Astrocyte (in vitro differentiated cells and primary cell): ENCODE results near the gene DGKB. TPM values are rescaled to one million over a fixed set of nuclear protein-coding genes. Genes with fewer than 3 reads are reported as not detected.

Source experiments
- DNase-seq: peaks from one replicate; pipeline ENCODE4 v3.0.0-alpha.2; 2010; ENCODE audit warnings: low read depth
- FAIRE-seq: peaks from 2 replicates; lab custom pipeline; 2011; peaks lifted over from hg19 to GRCh38; lab: Jason Lieb, UNC
- H2AFZ ChIP-seq: 2 replicates; pipeline ENCODE4 v1.6.0; 2012; ENCODE audit warnings: low read depth, low read length, inconsistent platforms
- H3K27ac ChIP-seq: 2 replicates; pipeline ENCODE4 v1.5.1; 2011; ENCODE audit warnings: low read depth, low read length, inconsistent platforms
- H3K27me3 ChIP-seq: 2 replicates; pipeline ENCODE4 v1.6.0; 2011; ENCODE audit warnings: low read length, inconsistent platforms; ENCODE audit not compliant: insufficient read depth
- H3K36me3 ChIP-seq: 2 replicates; pipeline ENCODE4 v1.5.1; 2011; ENCODE audit warnings: low read length, inconsistent platforms; ENCODE audit not compliant: insufficient read depth
- H3K4me1 ChIP-seq: 2 replicates; pipeline ENCODE4 v1.5.1; 2011; ENCODE audit warnings: low read length, inconsistent platforms; ENCODE audit not compliant: insufficient read depth
- H3K4me2 ChIP-seq: 2 replicates; pipeline ENCODE4 v1.6.0; 2012; ENCODE audit warnings: low read length, inconsistent platforms
- H3K4me3 ChIP-seq: 2 replicates; pipeline ENCODE4 v1.5.1; 2011; ENCODE audit warnings: low read depth, mild to moderate bottlenecking, low read length, inconsistent platforms; ENCODE audit not compliant: insufficient read depth
- H3K79me2 ChIP-seq: 2 replicates; pipeline ENCODE4 v1.6.0; 2012; ENCODE audit warnings: mild to moderate bottlenecking, low read length, inconsistent platforms; ENCODE audit not compliant: insufficient read depth
- H3K9ac ChIP-seq: 2 replicates; pipeline ENCODE4 v1.6.0; 2012; ENCODE audit warnings: mild to moderate bottlenecking, low read length, inconsistent platforms
- H3K9me3 ChIP-seq: 2 replicates; pipeline ENCODE4 v1.5.1; 2012; ENCODE audit warnings: low read depth, mild to moderate bottlenecking, low read length, inconsistent platforms; ENCODE audit not compliant: insufficient read depth
- H4K20me1 ChIP-seq: 2 replicates; pipeline ENCODE4 v1.6.0; 2012; ENCODE audit warnings: low read length, inconsistent platforms; ENCODE audit not compliant: insufficient read depth
- H3K27ac Mint-ChIP-seq: one replicate; pipeline ENCODE4 v1.8.0; 2021; ENCODE audit warnings: mild to moderate bottlenecking, mixed read lengths; ENCODE audit not compliant: unreplicated experiment
- H3K27me3 Mint-ChIP-seq: one replicate; pipeline ENCODE4 v1.8.0; 2021; ENCODE audit warnings: low read depth, mixed read lengths; ENCODE audit not compliant: unreplicated experiment
- H3K36me3 Mint-ChIP-seq: one replicate; pipeline ENCODE4 v1.8.0; 2021; ENCODE audit warnings: low read depth, mixed read lengths; ENCODE audit not compliant: unreplicated experiment
- H3K4me1 Mint-ChIP-seq: one replicate; pipeline ENCODE4 v1.8.0; 2021; ENCODE audit warnings: low read depth, mixed read lengths; ENCODE audit not compliant: unreplicated experiment
- H3K4me3 Mint-ChIP-seq: one replicate; pipeline ENCODE4 v1.8.0; 2021; ENCODE audit warnings: mild to moderate bottlenecking, moderate library complexity, mixed read lengths; ENCODE audit not compliant: unreplicated experiment
- H3K9me3 Mint-ChIP-seq: one replicate; pipeline ENCODE4 v1.8.0; 2021; ENCODE audit warnings: mild to moderate bottlenecking, mixed read lengths; ENCODE audit not compliant: unreplicated experiment
- EZH2 ChIP-seq: IDR thresholded peaks from 2 replicates; pipeline ENCODE4 v1.6.1; 2012; ENCODE audit warnings: mild to moderate bottlenecking, low read length, inconsistent platforms; ENCODE audit not compliant: insufficient read depth
- total RNA-seq: library from RNA; stranded (reverse); gene quantifications from 2 replicates; pipeline ENCODE4 v1.2.1, GENCODE V29; 2021
- TF ChIP-seq, protein P1 (sequence below): IDR thresholded peaks from 2 replicates; pipeline ENCODE4 v1.5.1; 2011; ENCODE audit warnings: low read depth, mild to moderate bottlenecking, inconsistent platforms, low read length, moderate library complexity; ENCODE audit not compliant: insufficient read depth

The DGKB gene
- total RNA-seq, 1 donor from 2014 or later = 0.39 TPM

DNA sequence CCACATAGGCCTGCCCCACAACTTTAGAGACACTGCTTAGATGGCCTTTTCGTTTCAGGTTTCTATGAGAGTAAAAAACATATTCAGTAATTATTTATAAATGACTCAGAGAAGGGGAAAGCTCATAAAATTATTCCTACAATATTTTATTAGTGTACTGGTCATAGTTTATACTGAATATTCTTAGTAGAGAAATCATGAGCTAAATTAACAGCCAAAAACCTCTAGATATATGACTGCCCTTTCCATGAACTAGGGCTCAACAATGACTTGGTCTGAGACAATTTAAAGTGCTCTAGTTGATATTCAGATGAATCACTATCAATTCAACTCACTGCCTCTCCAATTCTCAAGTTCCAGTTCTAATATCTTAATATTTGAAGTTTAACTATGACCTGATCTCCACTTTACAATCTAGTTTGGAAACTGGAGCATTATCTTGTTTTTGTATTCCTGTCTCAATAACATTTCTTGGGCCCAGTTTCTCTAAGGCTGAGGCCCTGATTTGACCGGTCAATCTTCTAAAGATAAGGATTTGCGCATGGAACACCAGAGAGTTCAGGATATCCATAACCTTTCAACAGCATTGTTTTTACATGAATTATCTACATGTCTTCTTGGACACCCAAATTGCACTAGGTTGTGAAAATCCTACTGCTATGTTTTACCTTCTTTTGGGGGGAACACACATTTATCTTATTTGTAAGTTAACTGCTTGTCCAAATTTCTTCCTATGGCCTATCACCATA, 141.6 kb downstream of the DGKB start:
- no peak overlapping the region for H3K4me3 Mint-ChIP-seq
- DNase-seq (no peak), FAIRE-seq (peak; percentile 5)
- H3K4me1 Mint-ChIP-seq = peaks cover 11% of the 10 kb centered on the region
- Histone ChIP-seq H3K9ac (no peak overlapping the region), H3K9me3 (no peaks in the 10 kb centered on the region), H3K27me3 (no peaks in the 10 kb centered on the region), H3K4me3 (no peak overlapping the region), H3K36me3 (no peaks in the 10 kb centered on the region), H2AFZ (peak overlapping the region; percentile 44), H3K27ac (no peak overlapping the region), H4K20me1 (no peaks in the 10 kb centered on the region), H3K79me2 (no peaks in the 10 kb centered on the region), H3K4me1 (peaks cover 10% of the 10 kb centered on the region), H3K4me2 (no peak overlapping the region)
- H3K36me3 Mint-ChIP-seq = no peaks in the 10 kb centered on the region
- no peak overlapping the region for H3K27ac Mint-ChIP-seq
- H3K27me3 Mint-ChIP-seq = no peaks in the 10 kb centered on the region
- TF ChIP-seq, protein P1, sequence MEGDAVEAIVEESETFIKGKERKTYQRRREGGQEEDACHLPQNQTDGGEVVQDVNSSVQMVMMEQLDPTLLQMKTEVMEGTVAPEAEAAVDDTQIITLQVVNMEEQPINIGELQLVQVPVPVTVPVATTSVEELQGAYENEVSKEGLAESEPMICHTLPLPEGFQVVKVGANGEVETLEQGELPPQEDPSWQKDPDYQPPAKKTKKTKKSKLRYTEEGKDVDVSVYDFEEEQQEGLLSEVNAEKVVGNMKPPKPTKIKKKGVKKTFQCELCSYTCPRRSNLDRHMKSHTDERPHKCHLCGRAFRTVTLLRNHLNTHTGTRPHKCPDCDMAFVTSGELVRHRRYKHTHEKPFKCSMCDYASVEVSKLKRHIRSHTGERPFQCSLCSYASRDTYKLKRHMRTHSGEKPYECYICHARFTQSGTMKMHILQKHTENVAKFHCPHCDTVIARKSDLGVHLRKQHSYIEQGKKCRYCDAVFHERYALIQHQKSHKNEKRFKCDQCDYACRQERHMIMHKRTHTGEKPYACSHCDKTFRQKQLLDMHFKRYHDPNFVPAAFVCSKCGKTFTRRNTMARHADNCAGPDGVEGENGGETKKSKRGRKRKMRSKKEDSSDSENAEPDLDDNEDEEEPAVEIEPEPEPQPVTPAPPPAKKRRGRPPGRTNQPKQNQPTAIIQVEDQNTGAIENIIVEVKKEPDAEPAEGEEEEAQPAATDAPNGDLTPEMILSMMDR = no peak
- no peak for TF ChIP-seq EZH2
- H3K9me3 Mint-ChIP-seq = no peaks in the 10 kb centered on the region

DNA sequence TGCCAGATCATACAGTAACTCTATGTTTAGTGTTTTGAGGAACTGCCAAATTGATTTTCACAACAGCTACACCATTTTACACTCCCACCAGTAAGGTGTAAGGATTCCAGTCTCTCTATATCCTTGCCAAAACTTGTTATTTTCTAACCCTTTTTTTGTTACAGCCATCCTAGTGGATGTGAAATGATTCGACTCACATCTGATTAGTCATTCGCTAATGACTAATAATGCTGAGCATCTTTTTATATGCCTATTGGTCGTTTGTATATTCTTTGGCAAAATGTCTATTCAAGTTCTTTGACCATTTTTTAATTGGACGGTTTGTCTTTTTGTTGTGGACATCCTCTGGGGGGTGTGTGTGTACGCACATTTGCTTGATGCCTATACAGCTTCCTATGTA, 142.8 kb downstream of the DGKB start:
- no peaks in the 10 kb centered on the region for H3K36me3 ChIP-seq
- Mint-ChIP-seq H3K4me3 (no peak overlapping the region), H3K27me3 (no peaks in the 10 kb centered on the region), H3K4me1 (peaks cover 11% of the 10 kb centered on the region), H3K9me3 (no peaks in the 10 kb centered on the region), H3K27ac (no peak overlapping the region), H3K36me3 (no peaks in the 10 kb centered on the region)
- DNase-seq = no peak
- TF ChIP-seq, protein P1 = no peak
- TF ChIP-seq EZH2 = no peak
- no peak for FAIRE-seq
- no peak overlapping the region for H3K4me3 ChIP-seq
- H3K79me2 ChIP-seq = no peaks in the 10 kb centered on the region
- no peak overlapping the region for H2AFZ ChIP-seq
- H4K20me1 ChIP-seq = no peaks in the 10 kb centered on the region
- H3K4me1 ChIP-seq = peaks cover 10% of the 10 kb centered on the region
- H3K4me2 ChIP-seq = no peak overlapping the region
- no peaks in the 10 kb centered on the region for H3K27me3 ChIP-seq
- H3K9me3 ChIP-seq = no peaks in the 10 kb centered on the region
- H3K9ac ChIP-seq = no peak overlapping the region
- H3K27ac ChIP-seq = no peak overlapping the region

DNA sequence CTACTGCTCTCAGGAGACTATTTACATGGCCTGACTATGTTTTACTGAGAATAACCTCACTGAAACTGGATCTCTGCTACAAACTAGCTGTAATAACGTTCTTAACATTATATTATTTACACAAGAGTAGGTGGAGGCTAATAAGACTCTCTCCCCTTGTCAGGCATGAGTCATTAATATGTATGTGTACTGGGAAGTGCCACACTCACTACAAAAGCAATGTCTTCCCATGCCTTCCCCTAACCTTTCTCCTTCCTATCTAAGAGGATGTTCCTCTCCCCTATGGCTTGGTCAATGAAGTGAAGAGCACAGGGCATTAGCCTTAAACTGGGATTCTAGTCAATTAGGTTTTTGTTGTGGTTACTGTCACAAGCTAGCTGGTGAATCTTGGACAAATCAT, 147.9 kb downstream of the DGKB start:
- Histone ChIP-seq H4K20me1 (no peaks in the 10 kb centered on the region), H3K4me3 (no peak overlapping the region), H3K4me2 (peak overlapping the region; percentile 24), H3K27ac (no peak overlapping the region), H3K79me2 (no peaks in the 10 kb centered on the region), H2AFZ (peak overlapping the region; percentile 44), H3K9me3 (no peaks in the 10 kb centered on the region), H3K4me1 (no peaks in the 10 kb centered on the region), H3K27me3 (no peaks in the 10 kb centered on the region), H3K36me3 (no peaks in the 10 kb centered on the region), H3K9ac (no peak overlapping the region)
- no peak for TF ChIP-seq EZH2
- TF ChIP-seq, protein P1 = no peak
- no peaks in the 10 kb centered on the region for H3K27me3 Mint-ChIP-seq
- no peaks in the 10 kb centered on the region for H3K9me3 Mint-ChIP-seq
- no peak overlapping the region for H3K4me3 Mint-ChIP-seq
- no peaks in the 10 kb centered on the region for H3K36me3 Mint-ChIP-seq
- peak overlapping the region; percentile 31 for H3K27ac Mint-ChIP-seq
- DNase-seq (peak; percentile 59), FAIRE-seq (no peak)
- H3K4me1 Mint-ChIP-seq = peaks cover 6% of the 10 kb centered on the region
